GM18526 (cell line): Measurements from ENCODE around the gene N4BP2.

Experiments used
- POLR2A ChIP-seq: IDR thresholded peaks from 3 replicates; pipeline ENCODE4 v1.6.1; 2011; ENCODE audit not compliant: insufficient read length; ENCODE audit errors: extremely low read depth

N4BP2 gene

DNA sequence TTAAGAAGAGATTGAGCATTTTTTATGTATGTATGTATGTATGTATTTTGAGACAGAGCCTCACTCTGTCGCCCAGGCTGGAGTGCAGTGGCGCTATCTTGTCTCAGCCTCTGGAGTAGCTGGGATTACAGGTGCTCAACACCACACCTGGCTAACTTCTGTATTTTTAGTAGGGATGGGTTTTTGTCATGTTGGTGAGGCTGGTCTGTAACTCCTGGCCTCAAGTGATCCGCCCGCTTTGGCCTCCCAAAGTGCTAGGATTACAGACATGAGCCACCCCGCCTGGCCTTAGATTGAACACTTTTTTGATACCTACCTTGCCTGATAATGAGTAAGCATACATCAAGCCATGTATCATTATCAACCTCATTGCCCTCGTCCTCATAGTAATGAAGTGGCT lies 2.7 kb downstream of the N4BP2 start:
- TF ChIP-seq POLR2A, result no peak

DNA sequence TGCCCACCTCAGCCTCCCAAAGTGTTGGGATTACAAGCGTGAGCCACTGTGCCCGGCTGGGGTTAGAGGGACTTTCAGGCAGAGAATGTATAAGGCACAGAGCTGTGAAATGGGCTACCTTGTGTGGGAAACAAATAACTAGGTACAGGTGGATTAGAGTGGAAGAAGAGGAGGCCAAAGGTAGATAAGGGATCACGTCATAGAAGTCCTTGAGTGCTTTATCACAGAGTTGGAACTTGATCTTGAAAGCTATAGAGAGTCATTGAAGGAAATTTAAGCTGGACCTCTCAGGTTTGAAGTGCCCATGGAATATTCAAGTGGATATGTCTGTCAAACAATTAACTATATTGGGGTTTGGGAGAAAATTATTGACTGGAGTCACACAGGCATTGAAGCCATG lies 8.4 kb downstream of the N4BP2 start:
- no peak for TF ChIP-seq POLR2A

DNA sequence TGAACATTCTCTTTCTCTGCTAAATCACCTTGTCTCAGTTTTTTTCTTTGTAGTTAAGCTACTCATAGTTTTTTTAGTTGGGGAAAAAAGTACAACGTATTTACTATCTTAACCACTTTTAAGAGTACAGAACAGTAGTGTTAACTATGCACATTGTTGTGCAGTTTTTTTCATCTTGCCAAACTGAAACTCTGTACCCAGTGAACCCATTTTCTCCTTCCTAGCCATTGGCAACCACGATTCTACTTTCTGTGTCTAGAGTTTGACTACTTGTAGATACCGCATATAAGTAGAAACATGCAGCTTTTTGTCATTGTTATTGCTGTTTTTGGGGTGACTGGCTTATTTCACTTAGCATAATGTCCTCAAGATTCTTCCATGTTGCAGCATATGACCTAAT lies 10.0 kb downstream of the N4BP2 start:
- no peak for TF ChIP-seq POLR2A

DNA sequence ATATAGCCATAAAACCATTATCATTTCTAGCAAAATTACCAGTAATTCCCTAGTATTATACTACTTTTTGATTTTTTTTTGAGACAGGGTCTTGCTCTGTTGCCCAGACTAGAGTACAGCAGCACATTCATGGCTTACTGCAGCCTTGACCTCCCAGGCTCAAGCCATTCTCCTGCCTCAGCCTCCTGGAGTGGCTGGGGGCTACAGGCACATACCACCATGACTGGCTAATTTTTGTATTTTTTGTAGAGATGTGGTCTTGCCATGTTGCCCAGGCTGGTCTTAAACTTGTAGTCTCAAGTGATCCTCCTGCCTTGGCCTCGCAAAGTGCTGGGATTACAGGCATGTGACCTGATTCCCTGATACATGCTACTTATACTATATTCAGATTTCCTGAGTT lies 13.7 kb downstream of the N4BP2 start:
- TF ChIP-seq POLR2A, result no peak

DNA sequence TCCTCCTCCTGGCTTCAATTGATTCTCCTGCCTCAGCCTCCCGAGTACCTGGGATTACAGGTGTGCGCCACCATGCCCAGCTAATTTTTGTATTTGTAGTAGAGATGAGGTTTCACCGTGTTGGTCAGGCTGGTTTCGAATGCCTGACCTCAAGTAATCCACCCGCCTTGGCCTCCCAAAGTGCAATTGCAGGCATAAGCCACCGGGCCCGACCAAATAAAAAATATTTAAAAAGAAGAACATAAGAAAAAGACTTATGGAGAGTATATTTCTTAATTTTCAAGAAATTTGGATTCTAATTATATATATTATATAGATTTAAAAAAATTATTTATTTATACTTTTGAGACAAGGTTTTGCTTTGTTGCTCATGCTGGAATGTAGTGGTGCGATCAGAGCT lies 29.8 kb downstream of the N4BP2 start:
- no peak for TF ChIP-seq POLR2A

DNA sequence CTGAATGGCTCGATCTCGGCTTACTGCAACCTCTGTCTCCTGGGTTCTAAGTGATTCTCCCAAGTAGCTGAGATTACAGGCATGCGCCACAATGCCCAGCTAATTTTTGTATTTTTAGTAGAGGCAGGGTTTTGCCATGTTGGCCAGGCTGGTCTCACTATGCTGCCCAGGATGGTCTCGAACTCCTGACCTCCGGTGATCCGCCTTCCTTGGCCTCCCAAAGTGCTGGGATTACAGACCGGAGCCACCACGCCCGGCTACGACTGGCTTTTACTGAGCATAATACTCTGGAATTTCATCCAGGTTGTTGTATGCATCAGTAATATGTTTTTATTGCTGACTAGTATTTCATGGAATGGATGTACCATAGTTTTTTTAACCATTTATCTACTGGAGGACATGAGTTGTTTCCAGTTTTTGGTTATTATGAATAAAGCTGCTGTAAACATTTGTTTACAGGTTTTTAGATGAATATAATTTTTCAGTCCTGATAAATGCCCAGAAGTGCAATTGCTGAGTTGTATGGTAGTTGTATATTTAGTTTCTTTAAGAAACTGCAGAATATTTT lies 31.2 kb downstream of the N4BP2 start:
- no peak for TF ChIP-seq POLR2A

DNA sequence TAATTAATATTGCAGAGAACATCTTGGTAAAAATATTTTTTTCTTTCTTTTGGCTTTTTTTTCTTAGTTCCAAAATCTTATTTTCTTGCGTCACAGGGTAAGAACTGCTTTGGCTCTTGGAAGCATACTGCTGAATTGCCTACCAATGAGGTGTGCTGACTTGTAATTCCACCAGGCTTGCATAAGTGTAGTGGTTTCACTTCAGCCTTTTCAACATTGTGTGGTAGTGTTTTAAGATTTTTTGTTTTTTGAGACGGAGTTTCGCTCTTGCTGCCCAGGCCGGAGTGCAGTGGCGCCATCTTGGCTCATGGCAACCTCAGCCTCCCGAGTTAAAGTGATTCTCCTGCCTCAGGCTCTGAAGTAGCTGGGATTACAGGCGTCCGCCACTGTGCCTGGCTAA lies 42.4 kb downstream of the N4BP2 start:
- TF ChIP-seq POLR2A, result no peak

DNA sequence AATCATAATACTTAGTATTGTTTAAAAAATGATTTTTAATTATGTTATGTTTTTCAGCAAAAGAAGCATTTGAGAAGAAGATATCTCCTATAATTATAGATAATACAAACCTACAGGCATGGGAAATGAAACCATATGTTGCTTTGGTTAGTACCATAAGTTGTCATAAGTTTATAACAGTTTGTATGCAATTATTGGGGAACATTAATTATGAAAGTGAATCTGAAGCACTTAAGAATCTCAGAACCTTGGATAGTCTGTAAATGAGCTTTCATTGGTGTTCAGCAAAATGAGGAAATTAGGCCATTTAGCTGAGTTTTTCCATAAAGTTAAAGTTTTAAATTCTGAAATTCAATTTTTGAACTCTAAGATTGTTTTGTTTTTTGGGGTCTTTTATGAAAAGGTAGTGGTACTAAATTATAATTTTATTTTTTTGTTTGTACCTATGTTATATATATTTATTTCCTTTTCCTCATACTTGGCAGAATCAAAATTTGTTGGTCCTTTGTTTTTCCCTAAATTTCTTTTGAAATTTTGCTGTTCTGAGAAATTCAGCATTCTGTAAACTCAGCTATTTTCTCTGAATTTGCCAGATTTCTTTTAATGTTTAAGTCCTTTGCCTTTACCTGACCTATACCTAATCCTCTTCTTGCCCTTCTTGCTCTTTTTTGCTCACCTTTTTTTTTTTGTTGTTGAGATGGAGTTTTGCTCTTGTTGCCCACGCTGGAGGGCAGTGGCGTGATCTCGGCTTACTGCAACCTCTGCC lies 55.6 kb downstream of the N4BP2 start:
- TF ChIP-seq POLR2A, result no peak

DNA sequence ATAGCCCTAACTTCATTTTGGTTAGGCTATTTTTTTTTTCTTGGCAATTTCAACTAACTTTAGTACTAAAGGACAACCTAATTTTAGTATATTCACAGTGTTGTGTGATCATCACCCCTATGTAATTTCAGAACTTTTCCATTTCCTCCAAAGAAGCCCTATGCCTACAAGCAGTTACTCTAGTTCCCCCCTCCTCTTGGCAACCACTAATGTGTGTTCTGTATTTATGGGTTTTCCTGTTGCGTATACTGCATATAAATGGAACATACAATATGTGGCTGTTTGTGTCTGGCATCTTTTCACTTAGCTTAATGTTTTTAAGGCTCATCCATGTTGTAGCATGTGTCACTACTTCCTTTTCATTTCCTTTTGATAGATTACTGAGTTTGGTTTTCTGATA lies 57.6 kb downstream of the N4BP2 start:
- no peak for TF ChIP-seq POLR2A

DNA sequence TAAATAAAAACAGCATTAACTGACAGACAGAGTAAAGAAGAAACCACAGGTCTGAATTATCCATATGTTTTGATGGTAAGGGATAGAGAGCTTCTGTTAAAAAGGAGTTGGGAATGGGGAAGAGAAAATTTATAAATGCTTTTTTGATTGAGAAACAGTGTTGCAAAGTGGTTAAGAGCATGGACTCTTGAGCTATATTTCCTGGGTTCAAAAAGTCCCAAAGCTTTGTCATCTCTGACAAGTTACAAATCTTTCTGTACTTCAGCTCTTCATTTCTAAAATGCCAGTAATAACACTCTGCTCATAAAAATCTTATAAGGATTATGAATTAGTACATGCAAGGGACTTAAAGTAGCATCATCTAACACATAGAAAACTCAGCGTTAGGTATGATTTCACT lies 62.2 kb downstream of the N4BP2 start:
- TF ChIP-seq POLR2A, result no peak

DNA sequence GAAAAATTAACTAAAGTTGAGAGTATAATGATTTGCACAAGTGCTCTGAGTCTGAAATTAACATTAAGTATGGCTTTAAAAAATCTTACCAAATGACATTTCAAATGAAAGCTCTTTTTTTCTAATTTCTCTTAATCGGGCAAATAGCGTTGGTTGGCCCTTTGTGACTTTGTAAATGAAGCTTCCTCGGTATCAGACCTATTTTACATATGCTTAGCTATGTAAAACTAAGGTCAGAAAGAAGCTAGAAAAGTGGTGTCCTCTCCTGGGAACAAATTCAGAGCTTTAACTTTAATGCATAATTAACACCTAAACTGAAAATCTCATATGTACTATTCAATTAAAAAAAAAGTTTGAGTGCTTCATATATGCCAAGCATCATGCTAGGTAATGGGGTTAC lies 62.7 kb downstream of the N4BP2 start:
- TF ChIP-seq POLR2A, result no peak

DNA sequence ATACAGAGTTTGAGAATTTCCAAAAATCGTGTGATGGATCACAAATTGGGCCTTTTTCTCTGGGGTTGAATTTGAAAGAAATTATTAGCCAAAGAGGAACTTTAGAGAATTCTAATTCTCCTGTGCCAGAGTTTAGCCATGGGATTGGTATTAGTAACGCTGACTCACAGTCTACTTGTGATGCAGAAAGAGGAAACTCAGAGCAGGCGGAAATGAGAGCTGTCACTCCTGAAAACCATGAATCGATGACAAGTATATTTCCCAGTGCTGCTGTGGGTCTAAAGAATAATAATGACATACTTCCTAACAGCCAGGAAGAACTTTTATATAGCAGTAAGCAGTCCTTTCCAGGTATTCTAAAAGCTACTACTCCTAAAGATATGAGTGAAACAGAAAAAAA lies 64.9 kb downstream of the N4BP2 start:
- no peak for TF ChIP-seq POLR2A

DNA sequence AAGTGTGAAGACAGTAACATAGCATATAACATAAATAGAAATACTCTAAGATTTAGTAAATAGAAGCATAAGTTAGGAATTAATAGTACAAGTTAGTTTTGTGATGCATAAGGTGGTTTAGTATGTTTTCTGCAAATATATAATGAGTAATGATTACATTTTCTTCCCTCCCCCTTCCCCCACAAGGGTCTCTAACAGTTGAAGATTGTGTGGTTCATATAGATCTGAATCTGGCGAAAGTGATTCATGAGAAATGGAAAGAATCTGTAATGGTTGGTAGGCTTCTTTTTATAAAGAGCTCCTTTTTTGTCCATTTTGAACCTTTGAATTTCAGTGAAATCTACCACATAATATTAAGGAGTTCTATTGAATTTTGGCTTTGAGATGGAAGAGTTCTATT lies 66.3 kb downstream of the N4BP2 start:
- TF ChIP-seq POLR2A, result no peak

DNA sequence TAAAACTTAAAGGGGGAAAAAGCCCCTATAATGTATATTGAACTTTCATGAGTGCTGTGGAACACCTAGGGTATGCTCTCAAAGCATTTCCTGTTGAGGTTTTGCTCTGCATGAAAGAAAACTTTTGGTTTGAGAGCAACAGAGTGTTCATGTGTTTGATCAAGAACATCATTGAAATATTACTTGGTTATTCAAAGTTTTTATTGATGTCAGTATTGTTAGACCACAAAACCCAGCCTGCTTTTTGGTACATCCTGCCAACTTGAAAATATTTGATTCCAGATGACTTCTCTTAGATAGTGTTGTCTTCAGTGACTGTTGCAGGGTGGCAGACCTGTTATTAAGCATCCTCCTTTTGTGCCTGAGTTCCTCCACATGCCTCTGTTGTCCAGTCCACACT lies 68.0 kb downstream of the N4BP2 start:
- no peak for TF ChIP-seq POLR2A

DNA sequence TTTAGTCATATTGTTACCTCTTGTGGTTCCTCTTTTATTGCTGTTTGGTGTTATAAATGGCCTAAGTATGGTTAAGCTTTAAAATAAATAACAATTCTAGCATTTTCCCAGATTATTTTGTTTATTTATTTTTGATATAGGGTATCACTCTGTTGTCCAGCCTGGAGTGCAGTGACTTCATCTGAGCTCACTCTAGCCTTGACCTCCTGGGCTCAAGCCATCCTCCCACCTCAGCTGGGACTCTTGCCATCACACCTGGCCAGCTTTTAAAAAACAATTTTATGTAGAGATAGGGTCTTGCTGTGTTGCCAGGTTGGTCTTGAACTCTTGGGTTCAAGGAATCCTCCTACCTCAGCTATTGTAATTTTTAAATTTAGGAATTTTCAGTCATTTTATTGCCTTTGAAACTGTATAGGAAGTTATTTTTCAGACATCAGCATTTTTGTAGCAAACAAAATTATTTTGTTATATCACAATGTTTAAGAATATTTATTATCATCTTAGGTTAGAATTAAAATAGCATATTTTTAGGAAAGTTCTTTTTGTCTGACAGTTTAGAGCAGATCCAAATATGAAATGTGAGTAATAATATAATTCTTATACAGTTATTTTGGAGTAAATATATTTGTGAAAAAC lies 73.9 kb downstream of the N4BP2 start:
- no peak for TF ChIP-seq POLR2A

DNA sequence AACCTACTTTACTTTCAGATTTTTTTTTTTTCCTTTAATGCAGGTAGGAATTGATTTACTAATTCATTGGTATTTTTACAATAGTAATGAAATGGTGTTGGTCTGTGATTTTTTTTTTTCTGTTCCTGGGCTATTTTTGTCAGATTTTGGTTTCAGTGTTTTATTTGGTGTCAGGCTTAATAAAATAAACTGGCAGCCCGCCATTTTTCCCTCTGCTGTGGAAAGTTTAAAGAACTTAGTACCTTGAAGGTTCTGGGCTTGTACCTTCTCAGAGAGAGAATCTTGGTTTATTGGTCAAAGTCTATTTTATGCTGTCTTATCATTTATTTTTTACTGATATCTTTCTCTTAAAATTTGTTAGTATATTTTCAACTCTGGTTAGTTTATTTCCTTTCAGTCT lies 76.2 kb downstream of the N4BP2 start:
- no peak for TF ChIP-seq POLR2A
